Measurements from ENCODE around the gene TMEM120B. TPM values are rescaled to one million over a fixed set of nuclear protein-coding genes. Genes with fewer than 3 reads are reported as not detected.

The TMEM120B gene
- total RNA-seq, 4 donors from 2014 or later, result 5.9 to 11.2 (median 6.4) TPM

DNA sequence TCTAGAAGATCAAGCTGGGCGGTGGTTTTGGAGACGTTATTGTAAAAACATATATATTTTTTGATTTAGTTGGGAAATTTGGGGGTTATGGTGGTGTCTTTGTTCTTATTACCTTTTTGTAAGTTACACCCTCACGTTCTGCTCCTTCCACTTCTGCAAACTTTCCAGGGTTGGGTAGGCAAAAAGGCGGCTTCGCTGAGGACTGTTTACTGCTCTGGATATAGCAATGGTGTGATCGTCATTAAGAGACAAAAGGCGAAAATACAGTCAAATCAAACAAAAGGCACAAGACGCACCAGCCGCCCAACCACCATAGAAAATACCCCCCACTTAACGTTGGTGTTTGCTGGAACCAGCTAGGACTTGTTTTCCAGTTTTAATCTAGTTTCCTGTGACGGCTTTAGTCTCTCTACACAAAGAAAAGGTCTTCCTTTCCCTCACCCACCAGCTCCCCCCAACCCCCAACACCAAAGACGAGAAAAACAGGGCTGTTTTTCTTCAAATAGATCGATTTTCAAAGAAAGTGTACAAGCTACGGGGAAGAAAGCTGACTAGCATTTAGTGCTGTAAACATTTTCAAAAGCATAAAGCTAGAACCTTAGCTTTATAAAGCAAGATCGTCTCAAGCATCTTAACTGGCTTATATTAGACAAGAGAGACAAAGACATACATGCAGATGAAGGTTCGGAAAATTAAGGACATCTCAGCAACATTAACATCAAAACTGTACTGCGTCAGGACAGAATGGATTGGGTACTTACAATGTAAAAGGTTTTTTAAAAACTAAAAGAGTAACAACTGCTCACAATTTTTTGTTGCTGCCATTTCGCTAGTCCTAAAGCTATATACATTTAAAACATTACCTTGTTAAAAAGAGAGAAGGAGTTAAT, 89.3 kb downstream of the TMEM120B start:
- Histone ChIP-seq H3K27me3 (no peaks in the 10 kb centered on the region), H3K9me3 (no peaks in the 10 kb centered on the region), H3K27ac (peak overlapping the region; percentile 97 to 100 (median 99)), H3K4me1 (peaks cover 43 to 46% of the 10 kb centered on the region in 2 donors), H3K36me3 (no peaks in the 10 kb centered on the region), H3K4me3 (peak overlapping the region; percentile 66 to 86 (median 75))
- ATAC-seq (no peak), DNase-seq (no peak)
- no peak for TF ChIP-seq POLR2A (IDR thresholded peaks at IDR 0.05)
- TF ChIP-seq, protein P1, sequence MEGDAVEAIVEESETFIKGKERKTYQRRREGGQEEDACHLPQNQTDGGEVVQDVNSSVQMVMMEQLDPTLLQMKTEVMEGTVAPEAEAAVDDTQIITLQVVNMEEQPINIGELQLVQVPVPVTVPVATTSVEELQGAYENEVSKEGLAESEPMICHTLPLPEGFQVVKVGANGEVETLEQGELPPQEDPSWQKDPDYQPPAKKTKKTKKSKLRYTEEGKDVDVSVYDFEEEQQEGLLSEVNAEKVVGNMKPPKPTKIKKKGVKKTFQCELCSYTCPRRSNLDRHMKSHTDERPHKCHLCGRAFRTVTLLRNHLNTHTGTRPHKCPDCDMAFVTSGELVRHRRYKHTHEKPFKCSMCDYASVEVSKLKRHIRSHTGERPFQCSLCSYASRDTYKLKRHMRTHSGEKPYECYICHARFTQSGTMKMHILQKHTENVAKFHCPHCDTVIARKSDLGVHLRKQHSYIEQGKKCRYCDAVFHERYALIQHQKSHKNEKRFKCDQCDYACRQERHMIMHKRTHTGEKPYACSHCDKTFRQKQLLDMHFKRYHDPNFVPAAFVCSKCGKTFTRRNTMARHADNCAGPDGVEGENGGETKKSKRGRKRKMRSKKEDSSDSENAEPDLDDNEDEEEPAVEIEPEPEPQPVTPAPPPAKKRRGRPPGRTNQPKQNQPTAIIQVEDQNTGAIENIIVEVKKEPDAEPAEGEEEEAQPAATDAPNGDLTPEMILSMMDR (IDR thresholded peaks at IDR 0.05 in 4 of 5, conservative IDR thresholded peaks at IDR 0.05 in 1 of 5), result no peak
- intact Hi-C loops (cut with DNase I; ENCODE audit: low total_unique reads), result no loop called here
- in situ Hi-C loops (cut with MboI; ENCODE audit: low sequenced_read_pairs in 4 of 4), result no loop called here

DNA sequence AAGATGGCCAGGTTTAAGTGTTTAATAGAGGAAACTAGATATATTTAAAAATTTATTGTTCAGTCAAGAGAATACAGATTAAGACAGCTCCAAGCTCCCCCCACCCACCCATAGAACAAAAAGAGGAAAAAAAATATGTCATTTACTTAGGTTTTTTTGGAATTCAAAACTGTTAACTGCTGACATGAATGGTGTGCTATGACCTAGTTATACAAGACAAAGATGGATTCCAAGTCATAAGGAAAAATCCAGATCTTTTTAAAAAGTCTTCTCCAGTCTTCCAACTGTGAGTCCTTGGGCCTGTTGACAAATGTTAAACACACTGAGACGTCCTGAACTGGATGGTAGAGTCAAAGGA, 89.9 kb downstream of the TMEM120B start:
- Histone ChIP-seq H3K4me1 (peaks cover 44 to 45% of the 10 kb centered on the region in 2 donors), H3K36me3 (peaks cover 0 to under 1% of the 10 kb centered on the region in 2 donors), H3K9me3 (no peaks in the 10 kb centered on the region), H3K4me3 (peak overlapping the region; percentile 66 to 86 (median 75)), H3K27ac (peak overlapping the region; percentile 97 to 100 (median 99)), H3K27me3 (no peaks in the 10 kb centered on the region)
- in situ Hi-C loops (cut with MboI; ENCODE audit: low sequenced_read_pairs in 4 of 4), result no loop called here
- DNase-seq, result no peak
- intact Hi-C loops (cut with DNase I; ENCODE audit: low total_unique reads), result no loop called here
- no peak for ATAC-seq
- no peak for TF ChIP-seq POLR2A (IDR thresholded peaks at IDR 0.05)
- TF ChIP-seq, protein P1 (IDR thresholded peaks at IDR 0.05 in 4 of 5, conservative IDR thresholded peaks at IDR 0.05 in 1 of 5), result no peak

DNA sequence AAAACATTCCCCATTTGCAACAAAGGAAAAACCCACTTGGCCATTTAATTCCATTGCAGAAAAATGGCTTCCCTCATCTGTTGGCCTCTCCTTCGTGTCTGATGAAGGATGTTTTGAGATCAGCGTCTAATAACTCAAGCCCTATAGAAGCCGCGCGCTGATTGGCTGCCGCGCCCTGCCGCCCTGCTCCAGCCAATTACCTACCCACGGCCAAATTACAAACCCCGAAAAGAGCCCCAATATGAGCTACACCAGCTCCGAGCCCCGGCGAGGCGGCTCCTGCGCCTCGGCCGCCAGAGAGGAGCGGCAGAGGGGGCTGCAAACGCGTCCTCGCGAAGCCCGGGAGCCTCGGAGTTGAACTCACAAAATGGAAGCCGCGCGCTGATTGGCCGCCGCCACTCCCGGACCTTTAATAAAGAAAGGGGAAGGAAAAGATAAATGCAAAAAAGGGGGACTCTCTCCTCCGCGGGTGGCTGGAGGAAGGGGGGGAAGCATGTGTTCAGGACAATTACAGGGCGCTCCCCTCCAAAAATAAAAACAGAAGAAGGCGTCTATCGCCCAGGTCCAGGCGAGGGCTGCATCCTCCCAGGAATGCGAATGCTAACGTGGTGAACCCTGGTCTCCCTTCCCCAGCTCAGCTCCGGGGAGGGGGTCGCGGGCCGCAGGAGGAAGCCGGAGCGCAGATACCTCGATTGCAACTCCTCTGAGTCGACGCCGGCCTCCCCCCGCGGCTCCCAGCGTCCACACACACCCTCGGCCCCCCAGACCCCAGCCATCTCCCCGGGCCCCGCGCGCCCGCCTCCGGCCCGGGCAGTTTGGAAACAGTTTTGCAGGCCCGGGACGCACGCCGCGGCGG, 90.5 kb downstream of the TMEM120B start:
- Histone ChIP-seq H3K36me3 (peaks cover 0 to 6% of the 10 kb centered on the region in 2 donors), H3K27ac (peak overlapping the region; percentile 97 to 100 (median 99)), H3K27me3 (no peaks in the 10 kb centered on the region), H3K9me3 (no peaks in the 10 kb centered on the region), H3K4me1 (peaks cover 38 to 40% of the 10 kb centered on the region in 2 donors), H3K4me3 (peak overlapping the region; percentile 66 to 86 (median 75))
- ATAC-seq, result peak; percentile 42
- intact Hi-C loops (cut with DNase I; ENCODE audit: low total_unique reads), result no loop called here
- DNase-seq, result peak; percentile 85 to 89
- peak; percentile 98 to 99 for TF ChIP-seq POLR2A (IDR thresholded peaks at IDR 0.05)
- TF ChIP-seq, protein P1 (IDR thresholded peaks at IDR 0.05 in 4 of 5, conservative IDR thresholded peaks at IDR 0.05 in 1 of 5), result no peak
- in situ Hi-C loops (cut with MboI; ENCODE audit: low sequenced_read_pairs in 4 of 4), result no loop called here

DNA sequence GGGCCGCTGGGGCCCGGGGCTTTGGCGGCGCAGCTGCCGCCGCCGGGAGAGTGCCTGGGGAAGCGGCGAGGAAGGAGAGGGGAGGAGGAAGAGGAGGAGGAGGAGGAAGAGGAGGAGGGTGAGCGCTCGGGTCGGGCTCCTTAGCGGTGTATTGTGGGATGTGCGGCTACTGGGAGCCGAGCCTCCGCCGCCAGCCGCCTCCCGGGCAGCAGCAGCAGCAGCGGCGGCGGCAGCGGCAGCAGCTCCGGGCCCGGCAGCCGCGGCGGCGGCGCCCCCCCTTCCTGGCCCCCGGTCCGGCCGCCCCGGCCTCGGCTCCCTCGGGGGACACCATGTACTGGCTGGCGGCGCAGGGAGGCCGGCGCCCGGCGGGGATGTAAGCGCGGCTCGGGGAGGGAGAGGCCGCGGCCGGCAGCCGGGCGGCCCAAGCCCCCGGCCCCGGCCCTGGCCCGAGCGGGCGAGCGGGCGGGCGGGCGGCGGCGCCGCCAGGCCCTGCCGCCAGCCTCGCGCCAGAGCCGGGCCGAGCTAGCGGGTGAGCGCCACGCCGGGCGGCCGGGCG, 91.4 kb downstream of the TMEM120B start, which contains the start of gene SETD1B:
TSS of gene SETD1B (plus strand) at position 149 of the 556 bp plus-strand sequence. CDS start 729 bp downstream, outside the sequence.
- TF ChIP-seq, protein P1 (IDR thresholded peaks at IDR 0.05 in 4 of 5, conservative IDR thresholded peaks at IDR 0.05 in 1 of 5), result no peak
- TF ChIP-seq POLR2A (IDR thresholded peaks at IDR 0.05), result peak in 1 of 2 donors; percentile 67
- H3K9me3 ChIP-seq, result no peaks in the 10 kb centered on the region
- no peaks in the 10 kb centered on the region for H3K27me3 ChIP-seq
- H3K36me3 ChIP-seq, result peaks cover 0 to 15% of the 10 kb centered on the region in 2 donors
- intact Hi-C loops (cut with DNase I; ENCODE audit: low total_unique reads) (no loop called here), in situ Hi-C loops (cut with MboI; ENCODE audit: low sequenced_read_pairs in 4 of 4) (no loop called here)
- DNase-seq (peak in 1 of 2 donors; percentile 68), ATAC-seq (peak; percentile 13 to 15)
- H3K4me3 ChIP-seq, result peak within 1 kb of the TSS; percentile 75 to 86 (median 78)
- H3K4me1 ChIP-seq, result peaks cover 30 to 31% of the 10 kb centered on the region in 2 donors
- H3K27ac ChIP-seq, result peak within 1 kb of the TSS; percentile 97 to 100 (median 99)

Data from gastrocnemius medialis (tissue), 4 donors.